Transverse colon (tissue), 4 donors: ENCODE results near the gene CERS4.

Experiments used
- CTCF ChIP-seq, 5 experiments: fragments of 200-600 bp in 3 of 5; fragments of 450-650 bp in 2 of 5; sonication (generic) in 3 of 5; IDR thresholded peaks; 1 replicate in 2 of 5; 2 replicates in 3 of 5; pipeline ENCODE4 v1.5.1; 2016 to 2017; ENCODE audit warnings: antibody characterized with exemption in 5 of 5, inconsistent platforms in 3 of 5, mild to moderate bottlenecking in 2 of 5, moderate library complexity in 1 of 5
- EP300 ChIP-seq: sonication (generic); formaldehyde crosslinking; IDR thresholded peaks from one replicate; pipeline ENCODE4 v1.6.1; 2017; ENCODE audit warnings: antibody characterized with exemption, low read depth
- POLR2A ChIP-seq: fragments of 450-650 bp; IDR thresholded peaks from one replicate; pipeline ENCODE4 v1.6.1; 2016; ENCODE audit warnings: antibody characterized with exemption, mild to moderate bottlenecking, moderate library complexity
- POLR2AphosphoS5 ChIP-seq, 3 donors: sonication (generic); formaldehyde crosslinking; IDR thresholded peaks; one replicate each; pipeline ENCODE4 v1.6.1; 2016; ENCODE audit warnings: antibody characterized with exemption in 3 of 3

- TF ChIP-seq CTCF (IDR thresholded peaks at IDR 0.05) (no peak), EP300 (no peak), POLR2AphosphoS5 (IDR thresholded peaks at IDR 0.05) (no peak), POLR2A (no peak)
Measured at GRCh38 chr19:8307400-8307964, 98.3 kb downstream of the CERS4 start.
